IPS-20b (cell line): ENCODE measurements around the gene INHA.

ENCODE experiments used
- H3K27ac ChIP-seq: one replicate; pipeline ENCODE4 v1.5.1; 2013; ENCODE audit warnings: low read length
- H3K27me3 ChIP-seq: 2 replicates; pipeline ENCODE4 v1.6.1; 2013; ENCODE audit warnings: mild to moderate bottlenecking, low read length, inconsistent platforms; ENCODE audit not compliant: insufficient read depth
- H3K36me3 ChIP-seq: 2 replicates; pipeline ENCODE4 v1.6.1; 2013; ENCODE audit warnings: low read depth, mild to moderate bottlenecking, inconsistent platforms, low read length, moderate library complexity; ENCODE audit not compliant: insufficient read depth
- H3K4me1 ChIP-seq: 2 replicates; pipeline ENCODE4 v1.6.1; 2013; ENCODE audit warnings: mild to moderate bottlenecking, control low read depth, inconsistent platforms, low read length, moderate library complexity; ENCODE audit not compliant: insufficient read depth
- H3K4me3 ChIP-seq: 2 replicates; pipeline ENCODE4 v1.5.1; 2013; ENCODE audit warnings: mild to moderate bottlenecking, low read length, inconsistent platforms
- H3K9ac ChIP-seq: 2 replicates; pipeline ENCODE4 v1.6.1; 2013; ENCODE audit warnings: low read depth, mild to moderate bottlenecking, inconsistent platforms, low read length, moderate library complexity
- H3K9me3 ChIP-seq: 2 replicates; pipeline ENCODE4 v1.6.1; 2013; ENCODE audit warnings: mild to moderate bottlenecking, low read depth, low read length, inconsistent platforms; ENCODE audit not compliant: insufficient read depth

Gene INHA

GRCh38 chr2:219591091-219591490, 19.0 kb downstream of the INHA start:
- Histone ChIP-seq H3K36me3 (no peaks in the 10 kb centered on the region), H3K9me3 (no peaks in the 10 kb centered on the region), H3K4me3 (no peak overlapping the region), H3K9ac (no peak overlapping the region), H3K27me3 (no peaks in the 10 kb centered on the region), H3K4me1 (peaks cover 8% of the 10 kb centered on the region; the same call in 1 of the 2 replicates), H3K27ac (no peak overlapping the region)

- Histone ChIP-seq H3K9ac (no peak overlapping the region), H3K27me3 (no peaks in the 10 kb centered on the region), H3K9me3 (no peaks in the 10 kb centered on the region), H3K36me3 (no peaks in the 10 kb centered on the region), H3K27ac (no peak overlapping the region), H3K4me1 (peaks cover 11% of the 10 kb centered on the region; the same call in 1 of the 2 replicates), H3K4me3 (no peak overlapping the region)
Observed at GRCh38 chr2:219592736-219593135, 20.6 kb downstream of the INHA start.

GRCh38 chr2:219593154-219593553, 21.0 kb downstream of the INHA start:
- Histone ChIP-seq H3K4me3 (no peak overlapping the region), H3K9ac (no peak overlapping the region), H3K27ac (no peak overlapping the region), H3K36me3 (no peaks in the 10 kb centered on the region), H3K27me3 (no peaks in the 10 kb centered on the region), H3K9me3 (no peaks in the 10 kb centered on the region), H3K4me1 (peaks cover 11% of the 10 kb centered on the region; the same call in 1 of the 2 replicates)

- Histone ChIP-seq H3K27ac (no peak overlapping the region), H3K9me3 (no peaks in the 10 kb centered on the region), H3K9ac (peak overlapping the region; percentile 38; the same call in 1 of the 2 replicates), H3K4me3 (no peak overlapping the region), H3K4me1 (peaks cover 17% of the 10 kb centered on the region; the same call in 1 of the 2 replicates), H3K27me3 (no peaks in the 10 kb centered on the region), H3K36me3 (no peaks in the 10 kb centered on the region)
Observed at GRCh38 chr2:219595256-219595655, 23.1 kb downstream of the INHA start.

GRCh38 chr2:219596954-219597551, 24.9 kb downstream of the INHA start:
- Histone ChIP-seq H3K36me3 (peaks cover 6% of the 10 kb centered on the region; the same call in 1 of the 2 replicates), H3K27ac (peak overlapping the region; percentile 88), H3K9ac (peak overlapping the region; percentile 98), H3K4me3 (peak overlapping the region; percentile 94), H3K9me3 (no peaks in the 10 kb centered on the region), H3K4me1 (peaks cover 17% of the 10 kb centered on the region; the same call in 1 of the 2 replicates), H3K27me3 (no peaks in the 10 kb centered on the region)

- no peaks in the 10 kb centered on the region for H3K27me3 ChIP-seq
- H3K27ac ChIP-seq = peak within 1 kb of the TSS; percentile 88
- peaks cover 13% of the 10 kb centered on the region; the same call in 1 of the 2 replicates for H3K36me3 ChIP-seq
- H3K4me3 ChIP-seq = peak within 1 kb of the TSS; percentile 94
- H3K4me1 ChIP-seq = peaks cover 17% of the 10 kb centered on the region; the same call in 1 of the 2 replicates
- H3K9ac ChIP-seq = peak within 1 kb of the TSS; percentile 98
- H3K9me3 ChIP-seq = no peaks in the 10 kb centered on the region
Observed at GRCh38 chr2:219597552-219598307, 25.6 kb downstream of the INHA start, which contains the start of gene STK11IP. TSS of gene STK11IP (plus strand) at chr2:219597857. CDS start at chr2:219598120, 263 bp downstream.

- Histone ChIP-seq H3K4me3 (peak overlapping the region; percentile 94), H3K36me3 (peaks cover 13% of the 10 kb centered on the region; the same call in 1 of the 2 replicates), H3K9ac (peak overlapping the region; percentile 98; the same call in 1 of the 2 replicates), H3K9me3 (no peaks in the 10 kb centered on the region), H3K27ac (peak overlapping the region; percentile 20), H3K4me1 (peaks cover 17% of the 10 kb centered on the region; the same call in 1 of the 2 replicates), H3K27me3 (no peaks in the 10 kb centered on the region)
Observed at GRCh38 chr2:219598308-219599078, 26.4 kb downstream of the INHA start.

- H3K27me3 ChIP-seq = no peaks in the 10 kb centered on the region
- no peak overlapping the region for H3K9ac ChIP-seq
- peaks cover 38% of the 10 kb centered on the region for H3K36me3 ChIP-seq
- H3K27ac ChIP-seq = no peak overlapping the region
- no peaks in the 10 kb centered on the region for H3K4me1 ChIP-seq
- H3K4me3 ChIP-seq = no peak overlapping the region
- H3K9me3 ChIP-seq = no peaks in the 10 kb centered on the region
Observed at GRCh38 chr2:219603771-219604170, 31.7 kb downstream of the INHA start.

GRCh38 chr2:219605607-219605954, 33.5 kb downstream of the INHA start:
- H3K4me3 ChIP-seq = no peak overlapping the region
- no peaks in the 10 kb centered on the region for H3K9me3 ChIP-seq
- no peaks in the 10 kb centered on the region for H3K4me1 ChIP-seq
- H3K9ac ChIP-seq = no peak overlapping the region
- H3K27ac ChIP-seq = no peak overlapping the region
- peaks cover 47% of the 10 kb centered on the region for H3K36me3 ChIP-seq
- H3K27me3 ChIP-seq = no peaks in the 10 kb centered on the region

GRCh38 chr2:219607931-219608330, 35.8 kb downstream of the INHA start:
- Histone ChIP-seq H3K27me3 (no peaks in the 10 kb centered on the region), H3K9ac (no peak overlapping the region), H3K4me1 (no peaks in the 10 kb centered on the region), H3K9me3 (no peaks in the 10 kb centered on the region), H3K27ac (no peak overlapping the region), H3K36me3 (peaks cover 47% of the 10 kb centered on the region), H3K4me3 (no peak overlapping the region)

- H3K36me3 ChIP-seq = peaks cover 47% of the 10 kb centered on the region
Observed at GRCh38 chr2:219608399-219608964, 36.4 kb downstream of the INHA start.

More at GRCh38 chr2:219608399-219608964, 36.4 kb downstream of the INHA start:
- H3K27me3 ChIP-seq = no peaks in the 10 kb centered on the region
- no peaks in the 10 kb centered on the region for H3K4me1 ChIP-seq
- H3K4me3 ChIP-seq = no peak overlapping the region
- H3K9ac ChIP-seq = no peak overlapping the region
- no peaks in the 10 kb centered on the region for H3K9me3 ChIP-seq
- H3K27ac ChIP-seq = no peak overlapping the region
